B cell (primary cell): ENCODE measurements around the gene ZNF423.

Experiments used
- EZH2 ChIP-seq: IDR thresholded peaks from 2 replicates; pipeline ENCODE4 v1.6.1; 2012; ENCODE audit warnings: borderline replicate concordance, low read depth, mild to moderate bottlenecking, moderate library complexity, low read length; ENCODE audit not compliant: insufficient read depth, poor library complexity, severe bottlenecking
- TF ChIP-seq, protein P1 (sequence below): fragments of 200-600 bp; IDR thresholded peaks from one replicate; pipeline ENCODE4 v1.8.0; 2022; ENCODE audit warnings: antibody characterized with exemption, mild to moderate bottlenecking

DNA sequence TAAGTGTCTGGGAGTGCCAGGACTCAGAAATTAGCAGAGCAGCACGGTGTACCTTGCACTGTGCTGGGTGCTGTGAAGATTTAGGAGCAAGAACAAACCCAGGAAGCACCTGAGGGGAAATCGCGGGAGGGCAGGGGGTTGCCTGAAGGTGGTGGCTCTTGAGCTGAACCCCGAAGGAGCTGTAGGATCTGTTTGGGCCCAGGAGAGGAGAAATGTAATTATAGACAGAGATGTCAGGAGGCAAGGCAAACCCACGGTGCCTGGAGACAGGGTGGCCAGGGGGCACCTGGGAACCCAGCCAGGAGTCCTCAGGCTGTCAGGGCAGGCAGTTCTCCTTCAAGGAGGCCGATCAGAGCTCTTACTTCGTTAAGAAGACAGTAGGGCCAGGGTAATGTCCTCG is 373.2 kb downstream of the ZNF423 start:
- TF ChIP-seq, protein P1, sequence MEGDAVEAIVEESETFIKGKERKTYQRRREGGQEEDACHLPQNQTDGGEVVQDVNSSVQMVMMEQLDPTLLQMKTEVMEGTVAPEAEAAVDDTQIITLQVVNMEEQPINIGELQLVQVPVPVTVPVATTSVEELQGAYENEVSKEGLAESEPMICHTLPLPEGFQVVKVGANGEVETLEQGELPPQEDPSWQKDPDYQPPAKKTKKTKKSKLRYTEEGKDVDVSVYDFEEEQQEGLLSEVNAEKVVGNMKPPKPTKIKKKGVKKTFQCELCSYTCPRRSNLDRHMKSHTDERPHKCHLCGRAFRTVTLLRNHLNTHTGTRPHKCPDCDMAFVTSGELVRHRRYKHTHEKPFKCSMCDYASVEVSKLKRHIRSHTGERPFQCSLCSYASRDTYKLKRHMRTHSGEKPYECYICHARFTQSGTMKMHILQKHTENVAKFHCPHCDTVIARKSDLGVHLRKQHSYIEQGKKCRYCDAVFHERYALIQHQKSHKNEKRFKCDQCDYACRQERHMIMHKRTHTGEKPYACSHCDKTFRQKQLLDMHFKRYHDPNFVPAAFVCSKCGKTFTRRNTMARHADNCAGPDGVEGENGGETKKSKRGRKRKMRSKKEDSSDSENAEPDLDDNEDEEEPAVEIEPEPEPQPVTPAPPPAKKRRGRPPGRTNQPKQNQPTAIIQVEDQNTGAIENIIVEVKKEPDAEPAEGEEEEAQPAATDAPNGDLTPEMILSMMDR = no peak
- TF ChIP-seq EZH2 = no peak
